ENCODE data around the gene NECAP2.

- TF ChIP-seq, protein P1, sequence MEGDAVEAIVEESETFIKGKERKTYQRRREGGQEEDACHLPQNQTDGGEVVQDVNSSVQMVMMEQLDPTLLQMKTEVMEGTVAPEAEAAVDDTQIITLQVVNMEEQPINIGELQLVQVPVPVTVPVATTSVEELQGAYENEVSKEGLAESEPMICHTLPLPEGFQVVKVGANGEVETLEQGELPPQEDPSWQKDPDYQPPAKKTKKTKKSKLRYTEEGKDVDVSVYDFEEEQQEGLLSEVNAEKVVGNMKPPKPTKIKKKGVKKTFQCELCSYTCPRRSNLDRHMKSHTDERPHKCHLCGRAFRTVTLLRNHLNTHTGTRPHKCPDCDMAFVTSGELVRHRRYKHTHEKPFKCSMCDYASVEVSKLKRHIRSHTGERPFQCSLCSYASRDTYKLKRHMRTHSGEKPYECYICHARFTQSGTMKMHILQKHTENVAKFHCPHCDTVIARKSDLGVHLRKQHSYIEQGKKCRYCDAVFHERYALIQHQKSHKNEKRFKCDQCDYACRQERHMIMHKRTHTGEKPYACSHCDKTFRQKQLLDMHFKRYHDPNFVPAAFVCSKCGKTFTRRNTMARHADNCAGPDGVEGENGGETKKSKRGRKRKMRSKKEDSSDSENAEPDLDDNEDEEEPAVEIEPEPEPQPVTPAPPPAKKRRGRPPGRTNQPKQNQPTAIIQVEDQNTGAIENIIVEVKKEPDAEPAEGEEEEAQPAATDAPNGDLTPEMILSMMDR (IDR thresholded peaks at IDR 0.05; ENCODE audit: low read depth, low read length): no peak
- TF ChIP-seq POLR2A (IDR thresholded peaks at IDR 0.05; ENCODE audit: extremely low read depth, insufficient read length): no peak
- TF ChIP-seq, protein P2, sequence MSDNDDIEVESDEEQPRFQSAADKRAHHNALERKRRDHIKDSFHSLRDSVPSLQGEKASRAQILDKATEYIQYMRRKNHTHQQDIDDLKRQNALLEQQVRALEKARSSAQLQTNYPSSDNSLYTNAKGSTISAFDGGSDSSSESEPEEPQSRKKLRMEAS (IDR thresholded peaks at IDR 0.05; ENCODE audit: low read depth, low read length): no peak
Observed at GRCh38 chr1:16451841-16452528, 11.5 kb downstream of the NECAP2 start.
